NB4 (cell line): ENCODE data around the gene MELTF.

Experiments
- POLR2A ChIP-seq: IDR thresholded peaks from 2 replicates; pipeline ENCODE4 v1.6.1; 2011; ENCODE audit warnings: mild to moderate bottlenecking; ENCODE audit not compliant: insufficient read length; ENCODE audit errors: extremely low read depth
- TF ChIP-seq, protein P1 (sequence below): IDR thresholded peaks from one replicate; pipeline ENCODE4 v1.5.1; 2012; ENCODE audit warnings: low read depth, low read length

DNA sequence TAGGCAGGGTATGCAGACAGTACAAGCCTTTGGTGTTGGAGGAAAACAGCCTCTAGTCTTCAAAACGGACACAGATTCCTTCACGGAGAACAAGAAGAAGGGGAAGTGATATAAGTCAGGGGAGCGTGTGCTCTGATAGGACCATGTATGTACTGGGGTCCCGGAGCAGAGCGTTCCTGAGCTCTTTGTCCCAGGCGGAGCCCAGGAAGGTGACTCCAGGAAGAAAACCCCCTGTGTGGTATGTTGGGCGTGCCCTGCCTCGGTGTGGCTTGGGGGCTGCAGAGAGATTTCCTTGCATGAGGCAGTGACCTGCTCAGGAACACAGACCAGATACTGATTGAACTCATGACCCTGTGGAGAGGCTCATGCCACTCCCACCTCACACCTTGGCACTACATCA, 21.7 kb downstream of the MELTF start:
- TF ChIP-seq, protein P1, sequence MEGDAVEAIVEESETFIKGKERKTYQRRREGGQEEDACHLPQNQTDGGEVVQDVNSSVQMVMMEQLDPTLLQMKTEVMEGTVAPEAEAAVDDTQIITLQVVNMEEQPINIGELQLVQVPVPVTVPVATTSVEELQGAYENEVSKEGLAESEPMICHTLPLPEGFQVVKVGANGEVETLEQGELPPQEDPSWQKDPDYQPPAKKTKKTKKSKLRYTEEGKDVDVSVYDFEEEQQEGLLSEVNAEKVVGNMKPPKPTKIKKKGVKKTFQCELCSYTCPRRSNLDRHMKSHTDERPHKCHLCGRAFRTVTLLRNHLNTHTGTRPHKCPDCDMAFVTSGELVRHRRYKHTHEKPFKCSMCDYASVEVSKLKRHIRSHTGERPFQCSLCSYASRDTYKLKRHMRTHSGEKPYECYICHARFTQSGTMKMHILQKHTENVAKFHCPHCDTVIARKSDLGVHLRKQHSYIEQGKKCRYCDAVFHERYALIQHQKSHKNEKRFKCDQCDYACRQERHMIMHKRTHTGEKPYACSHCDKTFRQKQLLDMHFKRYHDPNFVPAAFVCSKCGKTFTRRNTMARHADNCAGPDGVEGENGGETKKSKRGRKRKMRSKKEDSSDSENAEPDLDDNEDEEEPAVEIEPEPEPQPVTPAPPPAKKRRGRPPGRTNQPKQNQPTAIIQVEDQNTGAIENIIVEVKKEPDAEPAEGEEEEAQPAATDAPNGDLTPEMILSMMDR, result no peak
- TF ChIP-seq POLR2A, result no peak
